ENCODE results near the gene TANC2. TPM values are rescaled to one million over a fixed set of nuclear protein-coding genes. Genes with fewer than 3 reads are reported as not detected.
A peak's percentile ranks its signal among the peaks of the same experiment; 100 is the strongest.

Gene TANC2
- total RNA-seq, 1 experiment from 2014 or later, result 77.5 TPM

GRCh38 chr17:62963296-62963695, 2.7 kb upstream of the TANC2 start:
- in situ Hi-C loops (cut with HindIII; ENCODE audit: low pct_unique_long_range_greater_than_20kb, low sequenced_read_pairs) (no loop called here), intact Hi-C loops (cut with micrococcal nuclease; ENCODE audit: unreplicated experiment) (loop anchor here (10.0 kb wide), 1 partner anchor 138 kb away; no protein-coding TSS in a partner anchor)
- no peak overlapping the region for H3K4me3 ChIP-seq (ENCODE audit: low read depth in 2 of 2, low read length in 2 of 2)
- H3K27me3 ChIP-seq (ENCODE audit: control insufficient read depth, insufficient read depth, low read length), result no peaks in the 10 kb centered on the region
- peaks cover 17% of the 10 kb centered on the region for H3K4me1 ChIP-seq (ENCODE audit: control insufficient read depth, insufficient read depth, low read length)
- ChIA-PET POLR2A (no interaction called here), CTCF (no interaction called here)
- no peak overlapping the region for H3K27ac ChIP-seq (ENCODE audit: low read length)
- no peaks in the 10 kb centered on the region for H3K9me3 ChIP-seq (ENCODE audit: control insufficient read depth, insufficient read depth, low read depth, low read length)
- peaks cover 3% of the 10 kb centered on the region; the same call in 1 of the 2 replicates for H3K36me3 ChIP-seq (ENCODE audit: control insufficient read depth, insufficient read depth, low read length)
- TF ChIP-seq SIN3A (IDR thresholded peaks at IDR 0.05; ENCODE audit: borderline replicate concordance, insufficient read depth, low read depth, low read length) (no peak), CTCF (IDR thresholded peaks at IDR 0.05) (no peak), POLR2AphosphoS5 (IDR thresholded peaks at IDR 0.05; ENCODE audit: low read depth, low read length) (no peak), TCF7L2 (IDR thresholded peaks at IDR 0.05; ENCODE audit: low read depth, low read length) (no peak)
- TF ChIP-seq, protein P1, sequence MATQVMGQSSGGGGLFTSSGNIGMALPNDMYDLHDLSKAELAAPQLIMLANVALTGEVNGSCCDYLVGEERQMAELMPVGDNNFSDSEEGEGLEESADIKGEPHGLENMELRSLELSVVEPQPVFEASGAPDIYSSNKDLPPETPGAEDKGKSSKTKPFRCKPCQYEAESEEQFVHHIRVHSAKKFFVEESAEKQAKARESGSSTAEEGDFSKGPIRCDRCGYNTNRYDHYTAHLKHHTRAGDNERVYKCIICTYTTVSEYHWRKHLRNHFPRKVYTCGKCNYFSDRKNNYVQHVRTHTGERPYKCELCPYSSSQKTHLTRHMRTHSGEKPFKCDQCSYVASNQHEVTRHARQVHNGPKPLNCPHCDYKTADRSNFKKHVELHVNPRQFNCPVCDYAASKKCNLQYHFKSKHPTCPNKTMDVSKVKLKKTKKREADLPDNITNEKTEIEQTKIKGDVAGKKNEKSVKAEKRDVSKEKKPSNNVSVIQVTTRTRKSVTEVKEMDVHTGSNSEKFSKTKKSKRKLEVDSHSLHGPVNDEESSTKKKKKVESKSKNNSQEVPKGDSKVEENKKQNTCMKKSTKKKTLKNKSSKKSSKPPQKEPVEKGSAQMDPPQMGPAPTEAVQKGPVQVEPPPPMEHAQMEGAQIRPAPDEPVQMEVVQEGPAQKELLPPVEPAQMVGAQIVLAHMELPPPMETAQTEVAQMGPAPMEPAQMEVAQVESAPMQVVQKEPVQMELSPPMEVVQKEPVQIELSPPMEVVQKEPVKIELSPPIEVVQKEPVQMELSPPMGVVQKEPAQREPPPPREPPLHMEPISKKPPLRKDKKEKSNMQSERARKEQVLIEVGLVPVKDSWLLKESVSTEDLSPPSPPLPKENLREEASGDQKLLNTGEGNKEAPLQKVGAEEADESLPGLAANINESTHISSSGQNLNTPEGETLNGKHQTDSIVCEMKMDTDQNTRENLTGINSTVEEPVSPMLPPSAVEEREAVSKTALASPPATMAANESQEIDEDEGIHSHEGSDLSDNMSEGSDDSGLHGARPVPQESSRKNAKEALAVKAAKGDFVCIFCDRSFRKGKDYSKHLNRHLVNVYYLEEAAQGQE (IDR thresholded peaks at IDR 0.05; ENCODE audit: insufficient read depth in 1 of 2, low read depth in 2 of 2, low read length in 1 of 2), result no peak
- ATAC-seq, result no peak
- no peak for DNase-seq (ENCODE audit: low read depth, low spot score)
- BruUV-seq (replicated peaks), result no TSS peak

DNA sequence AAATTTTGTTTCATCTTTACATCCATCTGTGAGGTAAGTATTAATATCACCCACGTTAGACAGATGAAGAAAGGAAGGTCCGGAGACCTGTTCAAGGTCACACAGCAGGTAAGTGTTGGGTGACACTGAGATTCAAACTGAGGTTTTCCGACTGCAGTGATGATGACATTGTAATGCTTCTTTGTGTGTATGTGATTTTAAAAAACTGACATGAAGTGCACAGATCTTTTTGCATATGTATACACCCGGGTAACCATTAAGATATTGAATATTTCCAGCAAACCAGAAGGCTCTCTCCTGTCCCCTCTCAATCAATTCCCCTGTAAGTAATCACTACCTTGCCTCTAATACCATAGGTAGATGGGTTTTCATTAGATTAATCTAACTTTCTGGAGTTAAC, 1.5 kb upstream of the TANC2 start:
- intact Hi-C loops (cut with micrococcal nuclease; ENCODE audit: unreplicated experiment), result loop anchor here (10.0 kb wide), 1 partner anchor 140 kb away; no protein-coding TSS in a partner anchor
- Histone ChIP-seq H3K27me3 (ENCODE audit: control insufficient read depth, insufficient read depth, low read length) (no peaks in the 10 kb centered on the region), H3K36me3 (ENCODE audit: control insufficient read depth, insufficient read depth, low read length) (peaks cover 3% of the 10 kb centered on the region; the same call in 1 of the 2 replicates), H3K9me3 (ENCODE audit: control insufficient read depth, insufficient read depth, low read depth, low read length) (no peaks in the 10 kb centered on the region), H3K27ac (ENCODE audit: low read length) (peak overlapping the region; percentile 90; the same call in 1 of the 2 replicates), H3K4me3 (ENCODE audit: low read depth in 2 of 2, low read length in 2 of 2) (no peak overlapping the region), H3K4me1 (ENCODE audit: control insufficient read depth, insufficient read depth, low read length) (peaks cover 28% of the 10 kb centered on the region)
- TF ChIP-seq, protein P1 (IDR thresholded peaks at IDR 0.05; ENCODE audit: insufficient read depth in 1 of 2, low read depth in 2 of 2, low read length in 1 of 2), result no peak
- TF ChIP-seq CTCF (IDR thresholded peaks at IDR 0.05) (no peak), POLR2AphosphoS5 (IDR thresholded peaks at IDR 0.05; ENCODE audit: low read depth, low read length) (no peak), SIN3A (IDR thresholded peaks at IDR 0.05; ENCODE audit: borderline replicate concordance, insufficient read depth, low read depth, low read length) (no peak), TCF7L2 (IDR thresholded peaks at IDR 0.05; ENCODE audit: low read depth, low read length) (no peak)
- ChIA-PET CTCF (no interaction called here), POLR2A (no interaction called here)
- ATAC-seq (no peak), DNase-seq (ENCODE audit: low read depth, low spot score) (no peak)
- BruUV-seq (replicated peaks), result no TSS peak
- in situ Hi-C loops (cut with HindIII; ENCODE audit: low pct_unique_long_range_greater_than_20kb, low sequenced_read_pairs), result no loop called here
